Activated naive CD4-positive, alpha-beta T cell treated with anti-CD3 and anti-CD28 coated beads for 36 hours (primary cell): Measurements from ENCODE around the gene GSG1L. TPM values are rescaled to one million over a fixed set of nuclear protein-coding genes. Genes with fewer than 3 reads are reported as not detected.

Source experiments
- CTCF ChIA-PET: fragments of 350-600 bp; sonication (Branson Sonifier 250); formaldehyde crosslinking; loops from one replicate; lab custom pipeline; 2021; ENCODE audit warnings: antibody characterized with exemption; lab: Charles Lee
- DNase-seq: peaks from one replicate; pipeline ENCODE4 v3.0.0-alpha.2; 2020
- H3K27ac Mint-ChIP-seq: one replicate; pipeline ENCODE4 v1.8.0; 2021; ENCODE audit warnings: mild to moderate bottlenecking, mixed read lengths
- H3K27me3 Mint-ChIP-seq: one replicate; pipeline ENCODE4 v1.8.0; 2021; ENCODE audit warnings: low read depth, mixed read lengths
- H3K36me3 Mint-ChIP-seq: one replicate; pipeline ENCODE4 v1.8.0; 2021; ENCODE audit warnings: low read depth, mixed read lengths
- H3K4me1 Mint-ChIP-seq: one replicate; pipeline ENCODE4 v1.8.0; 2021; ENCODE audit warnings: low read depth, mixed read lengths
- H3K4me3 Mint-ChIP-seq: one replicate; pipeline ENCODE4 v1.8.0; 2021; ENCODE audit warnings: mild to moderate bottlenecking, moderate library complexity, mixed read lengths
- H3K9me3 Mint-ChIP-seq: one replicate; pipeline ENCODE4 v1.8.0; 2021; ENCODE audit warnings: mixed read lengths
- intact Hi-C: fragments of 100-400 bp; cut with micrococcal nuclease; formaldehyde crosslinking; loops from one replicate; pipeline ENCODE4 v1.15.1; 2023
- total RNA-seq, 2 experiments: library from RNA; stranded (reverse); gene quantifications; one replicate each; pipeline ENCODE4 v1.2.3, GENCODE V29; 2021

Gene GSG1L
- total RNA-seq, 2 experiments from 2014 or later = not detected

- intact Hi-C loops = no loop called here
- peaks cover 30% of the 10 kb centered on the region for H3K27me3 Mint-ChIP-seq
- H3K9me3 Mint-ChIP-seq = no peaks in the 10 kb centered on the region
- no peak overlapping the region for H3K4me3 Mint-ChIP-seq
- CTCF ChIA-PET = no interaction called here
- H3K27ac Mint-ChIP-seq = no peak overlapping the region
- H3K36me3 Mint-ChIP-seq = no peaks in the 10 kb centered on the region
- no peak for DNase-seq
- H3K4me1 Mint-ChIP-seq = no peaks in the 10 kb centered on the region
Observed at GRCh38 chr16:27917949-27918348, 145.6 kb downstream of the GSG1L start.

- no peaks in the 10 kb centered on the region for H3K36me3 Mint-ChIP-seq
- H3K4me3 Mint-ChIP-seq = no peak overlapping the region
- intact Hi-C loops = no loop called here
- DNase-seq = no peak
- no peaks in the 10 kb centered on the region for H3K9me3 Mint-ChIP-seq
- no peak overlapping the region for H3K27ac Mint-ChIP-seq
- no peaks in the 10 kb centered on the region for H3K4me1 Mint-ChIP-seq
- CTCF ChIA-PET = no interaction called here
- peaks cover 8% of the 10 kb centered on the region for H3K27me3 Mint-ChIP-seq
Observed at GRCh38 chr16:27911486-27911885, 152.0 kb downstream of the GSG1L start.

- H3K4me3 Mint-ChIP-seq = no peak overlapping the region
- no peak overlapping the region for H3K27ac Mint-ChIP-seq
- no peaks in the 10 kb centered on the region for H3K27me3 Mint-ChIP-seq
- no peaks in the 10 kb centered on the region for H3K36me3 Mint-ChIP-seq
- CTCF ChIA-PET = interaction anchor here (0.9 kb wide), 1 partner anchor 80 kb away, joined by 3 read pairs; no protein-coding TSS in a partner anchor
- DNase-seq = no peak
- no peaks in the 10 kb centered on the region for H3K4me1 Mint-ChIP-seq
- intact Hi-C loops = no loop called here
- no peaks in the 10 kb centered on the region for H3K9me3 Mint-ChIP-seq
Observed at GRCh38 chr16:27907457-27907972, 156.0 kb downstream of the GSG1L start.

GRCh38 chr16:27906883-27907282, 156.6 kb downstream of the GSG1L start:
- Mint-ChIP-seq H3K36me3 (no peaks in the 10 kb centered on the region), H3K4me1 (no peaks in the 10 kb centered on the region), H3K27me3 (peaks cover 4% of the 10 kb centered on the region), H3K4me3 (no peak overlapping the region), H3K9me3 (no peaks in the 10 kb centered on the region), H3K27ac (no peak overlapping the region)
- DNase-seq = no peak
- intact Hi-C loops = no loop called here
- CTCF ChIA-PET = no interaction called here

- Mint-ChIP-seq H3K4me1 (no peaks in the 10 kb centered on the region), H3K4me3 (no peak overlapping the region), H3K36me3 (no peaks in the 10 kb centered on the region), H3K27me3 (peaks cover 9% of the 10 kb centered on the region), H3K27ac (no peak overlapping the region), H3K9me3 (no peaks in the 10 kb centered on the region)
- DNase-seq = no peak
- intact Hi-C loops = no loop called here
- CTCF ChIA-PET = no interaction called here
Observed at GRCh38 chr16:27903046-27903655, 160.4 kb downstream of the GSG1L start.

GRCh38 chr16:27902551-27902950, 161.0 kb downstream of the GSG1L start:
- Mint-ChIP-seq H3K27ac (no peak overlapping the region), H3K9me3 (no peaks in the 10 kb centered on the region), H3K36me3 (no peaks in the 10 kb centered on the region), H3K4me3 (no peak overlapping the region), H3K4me1 (no peaks in the 10 kb centered on the region), H3K27me3 (peaks cover 9% of the 10 kb centered on the region)
- DNase-seq = no peak
- intact Hi-C loops = no loop called here
- CTCF ChIA-PET = no interaction called here

- DNase-seq = no peak
- H3K27ac Mint-ChIP-seq = no peak overlapping the region
- intact Hi-C loops = no loop called here
- no peaks in the 10 kb centered on the region for H3K4me1 Mint-ChIP-seq
- H3K9me3 Mint-ChIP-seq = no peaks in the 10 kb centered on the region
- H3K36me3 Mint-ChIP-seq = no peaks in the 10 kb centered on the region
- H3K4me3 Mint-ChIP-seq = no peak overlapping the region
- CTCF ChIA-PET = no interaction called here
- H3K27me3 Mint-ChIP-seq = peaks cover 9% of the 10 kb centered on the region
Observed at GRCh38 chr16:27901956-27902355, 161.6 kb downstream of the GSG1L start.

GRCh38 chr16:27899736-27900135, 163.8 kb downstream of the GSG1L start:
- CTCF ChIA-PET = no interaction called here
- no peak overlapping the region for H3K27ac Mint-ChIP-seq

GRCh38 chr16:27894386-27894785, 169.1 kb downstream of the GSG1L start:
- peaks cover 21% of the 10 kb centered on the region for H3K27me3 Mint-ChIP-seq
- CTCF ChIA-PET = no interaction called here

More at GRCh38 chr16:27899736-27900135, 163.8 kb downstream of the GSG1L start:
- no peak overlapping the region for H3K4me3 Mint-ChIP-seq
- no peak for DNase-seq
- no peaks in the 10 kb centered on the region for H3K36me3 Mint-ChIP-seq
- intact Hi-C loops = no loop called here
- H3K4me1 Mint-ChIP-seq = no peaks in the 10 kb centered on the region
- peaks cover 15% of the 10 kb centered on the region for H3K27me3 Mint-ChIP-seq
- H3K9me3 Mint-ChIP-seq = no peaks in the 10 kb centered on the region

GRCh38 chr16:27892879-27893278, 170.6 kb downstream of the GSG1L start:
- Mint-ChIP-seq H3K4me3 (no peak overlapping the region), H3K9me3 (no peaks in the 10 kb centered on the region), H3K27me3 (peaks cover 21% of the 10 kb centered on the region), H3K36me3 (no peaks in the 10 kb centered on the region), H3K27ac (no peak overlapping the region), H3K4me1 (no peaks in the 10 kb centered on the region)
- DNase-seq = no peak
- intact Hi-C loops = no loop called here
- CTCF ChIA-PET = no interaction called here

More at GRCh38 chr16:27894386-27894785, 169.1 kb downstream of the GSG1L start:
- H3K4me1 Mint-ChIP-seq = no peaks in the 10 kb centered on the region
- H3K27ac Mint-ChIP-seq = no peak overlapping the region
- intact Hi-C loops = no loop called here
- no peak for DNase-seq
- no peaks in the 10 kb centered on the region for H3K9me3 Mint-ChIP-seq
- H3K4me3 Mint-ChIP-seq = no peak overlapping the region
- no peaks in the 10 kb centered on the region for H3K36me3 Mint-ChIP-seq

GRCh38 chr16:27890866-27891265, 172.6 kb downstream of the GSG1L start:
- CTCF ChIA-PET = no interaction called here
- Mint-ChIP-seq H3K36me3 (no peaks in the 10 kb centered on the region), H3K9me3 (no peaks in the 10 kb centered on the region), H3K27me3 (peaks cover 21% of the 10 kb centered on the region), H3K4me1 (no peaks in the 10 kb centered on the region), H3K27ac (no peak overlapping the region), H3K4me3 (no peak overlapping the region)
- intact Hi-C loops = no loop called here
- DNase-seq = no peak

- H3K4me1 Mint-ChIP-seq = no peaks in the 10 kb centered on the region
- H3K9me3 Mint-ChIP-seq = no peaks in the 10 kb centered on the region
- H3K27me3 Mint-ChIP-seq = peaks cover 18% of the 10 kb centered on the region
- H3K4me3 Mint-ChIP-seq = no peak overlapping the region
- DNase-seq = no peak
- CTCF ChIA-PET = no interaction called here
- H3K36me3 Mint-ChIP-seq = no peaks in the 10 kb centered on the region
- no peak overlapping the region for H3K27ac Mint-ChIP-seq
- intact Hi-C loops = no loop called here
Observed at GRCh38 chr16:27890006-27890405, 173.5 kb downstream of the GSG1L start.

- no peak overlapping the region for H3K27ac Mint-ChIP-seq
- no peak overlapping the region for H3K4me3 Mint-ChIP-seq
- peaks cover 11% of the 10 kb centered on the region for H3K27me3 Mint-ChIP-seq
- H3K36me3 Mint-ChIP-seq = no peaks in the 10 kb centered on the region
- intact Hi-C loops = no loop called here
- no peak for DNase-seq
- no peaks in the 10 kb centered on the region for H3K4me1 Mint-ChIP-seq
- H3K9me3 Mint-ChIP-seq = peaks cover 3% of the 10 kb centered on the region
- CTCF ChIA-PET = interaction anchor here (1.8 kb wide), 1 partner anchor 89 kb away, joined by 5 read pairs; no protein-coding TSS in a partner anchor
Observed at GRCh38 chr16:27883576-27883975, 179.9 kb downstream of the GSG1L start.
